GM19372 (cell line): Measurements from ENCODE around the gene MGAT4B.

Experiments used
- ATAC-seq: cut with Tn5 transposase; IDR thresholded peaks from one replicate; pipeline ENCODE4 v1.9.1; 2021; ENCODE audit warnings: mild to moderate bottlenecking, low read depth, moderate library complexity; ENCODE audit not compliant: unreplicated experiment

Gene MGAT4B

DNA sequence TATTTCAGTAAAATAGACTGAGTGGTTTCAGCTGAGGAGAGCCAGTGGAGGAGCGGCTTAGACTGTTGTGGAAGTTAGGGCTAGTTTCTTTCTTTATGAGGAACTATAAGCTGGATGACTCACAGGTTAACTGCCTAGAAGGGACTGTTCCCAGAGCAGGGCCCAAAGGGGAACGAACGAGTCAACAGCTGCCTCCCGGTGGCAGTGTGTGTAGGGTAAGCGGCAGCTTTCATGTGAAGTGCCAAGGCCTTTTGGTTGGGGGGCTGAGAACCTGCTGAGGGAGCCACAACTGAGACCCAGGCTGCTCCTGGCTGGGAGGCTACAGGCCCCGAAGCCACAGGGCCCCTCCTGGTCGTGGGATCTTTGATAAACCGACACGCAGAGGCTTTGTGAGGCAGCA, 21.0 kb upstream of the MGAT4B start:
- ATAC-seq: no peak

DNA sequence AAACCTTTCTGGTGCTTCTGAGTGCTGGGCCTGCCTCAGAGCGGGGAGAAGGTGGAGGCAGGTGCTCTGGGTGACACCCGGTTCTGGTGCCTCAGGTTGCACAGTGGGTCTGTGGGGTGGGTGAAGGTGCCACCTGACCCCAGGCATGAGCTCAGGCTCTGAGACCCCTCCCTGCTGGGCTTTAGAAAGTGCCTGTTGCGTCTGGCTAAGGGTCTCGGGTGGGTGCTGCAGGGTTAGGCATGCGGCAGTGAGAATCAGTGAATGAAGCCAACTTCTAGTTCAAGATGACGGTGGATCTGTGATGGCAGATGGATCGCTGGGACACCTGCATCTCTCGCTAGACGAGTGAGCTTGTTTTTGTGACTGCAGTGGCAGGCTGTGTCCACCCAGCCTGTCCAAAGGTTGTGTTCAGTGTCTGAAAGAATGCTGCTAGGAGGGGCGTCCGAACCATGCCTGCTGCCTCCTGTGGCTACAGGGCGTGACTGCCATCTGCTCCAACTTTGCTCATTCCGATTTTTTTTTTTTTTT, 19.1 kb upstream of the MGAT4B start:
- no peak for ATAC-seq

GRCh38 chr5:179824745-179825112, 18.1 kb upstream of the MGAT4B start:
- ATAC-seq: no peak

DNA sequence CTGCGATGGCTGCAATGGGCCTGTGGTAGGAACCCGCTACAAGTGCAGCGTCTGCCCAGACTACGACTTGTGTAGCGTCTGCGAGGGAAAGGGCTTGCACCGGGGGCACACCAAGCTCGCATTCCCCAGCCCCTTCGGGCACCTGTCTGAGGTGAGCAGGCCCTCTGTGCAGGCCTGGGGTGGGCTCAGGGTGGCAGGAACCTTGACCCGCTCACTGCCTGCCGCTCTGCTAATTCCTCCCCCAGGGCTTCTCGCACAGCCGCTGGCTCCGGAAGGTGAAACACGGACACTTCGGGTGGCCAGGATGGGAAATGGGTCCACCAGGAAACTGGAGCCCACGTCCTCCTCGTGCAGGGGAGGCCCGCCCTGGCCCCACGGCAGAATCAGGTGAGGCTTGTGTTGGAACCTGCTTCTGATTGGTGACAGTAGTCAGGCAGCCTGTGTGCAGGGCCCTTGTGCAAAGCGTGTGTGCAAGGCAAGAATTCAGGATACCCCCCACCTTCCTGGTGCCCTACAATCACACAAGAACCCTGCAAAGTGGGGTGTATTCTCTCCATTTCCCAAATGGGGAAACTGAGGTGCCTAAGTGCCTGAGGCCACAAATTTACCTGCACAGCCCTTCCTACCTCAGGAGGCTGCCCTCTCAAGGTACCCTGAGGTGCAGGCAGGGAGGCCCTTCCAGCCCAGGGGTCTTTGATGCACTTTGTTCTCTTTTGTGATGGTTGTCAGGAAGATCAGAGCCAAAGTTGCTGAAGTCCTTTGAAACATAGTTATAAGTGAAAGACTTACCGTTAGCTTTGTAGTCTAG, 17.5 kb upstream of the MGAT4B start:
- no peak for ATAC-seq

- no peak for ATAC-seq
Observed at GRCh38 chr5:179822444-179822990, 15.9 kb upstream of the MGAT4B start.

DNA sequence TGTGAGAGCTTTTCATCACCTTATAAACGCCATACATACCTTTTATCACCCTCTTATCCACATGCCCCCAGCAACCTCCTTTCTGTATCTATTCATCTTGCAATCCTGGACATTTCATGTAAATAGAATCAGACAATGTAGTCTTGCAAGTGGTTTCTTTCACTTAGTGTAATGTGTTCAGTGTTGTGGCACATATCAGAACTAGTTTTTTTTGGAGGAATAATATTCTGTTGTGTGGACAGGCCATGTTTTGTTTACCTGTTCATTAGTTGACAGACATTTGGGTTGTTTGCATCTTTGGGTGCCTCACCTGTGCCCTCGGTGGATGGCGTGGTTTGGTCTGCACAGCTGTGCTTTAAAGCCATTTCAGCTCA, 15.4 kb upstream of the MGAT4B start:
- no peak for ATAC-seq

DNA sequence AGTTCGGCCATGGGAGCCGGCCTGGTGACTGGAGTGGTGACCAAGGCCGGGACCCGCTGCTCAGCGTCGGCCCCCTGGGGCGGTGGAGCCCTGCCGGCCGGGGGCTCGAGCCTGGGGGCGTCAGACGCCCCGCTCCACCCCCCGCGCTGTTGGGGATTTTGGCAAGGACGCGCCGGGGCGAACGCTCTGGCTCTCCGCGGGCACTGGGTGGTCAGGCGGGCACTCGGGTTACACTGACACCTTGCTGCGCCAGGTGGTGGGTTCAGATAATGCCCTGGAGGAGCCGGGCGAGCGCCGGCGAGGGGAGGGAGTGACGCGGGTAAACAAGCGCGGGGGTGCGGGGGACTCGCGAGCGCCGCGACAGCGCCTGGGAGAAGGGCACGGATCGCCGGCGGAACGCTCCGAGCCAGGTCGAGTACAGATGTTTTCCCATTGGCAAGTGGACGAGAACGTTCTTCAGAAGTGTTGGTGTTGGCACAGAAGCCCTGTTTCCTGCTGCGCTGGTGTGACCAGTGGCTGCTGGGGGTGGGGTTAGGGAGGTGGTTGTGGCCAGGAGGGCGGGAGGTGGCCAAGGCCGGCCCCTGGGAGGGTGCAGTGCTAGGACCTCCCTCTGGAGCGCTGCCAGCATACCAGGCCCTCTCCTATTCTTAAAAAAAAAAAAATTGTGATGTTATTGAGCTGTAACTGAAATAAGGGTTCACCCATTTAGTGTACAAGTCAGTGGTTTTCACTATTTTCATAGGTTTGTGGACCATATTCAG, 14.8 kb upstream of the MGAT4B start:
- peak; percentile 40 for ATAC-seq

- ATAC-seq: peak; percentile 39
Observed at GRCh38 chr5:179820483-179821297, 14.0 kb upstream of the MGAT4B start, which contains the start of gene SQSTM1. Gene SQSTM1 (plus strand): TSS chr5:179820905. CDS start chr5:179820937, 32 bp downstream.

- ATAC-seq: no peak
Observed at GRCh38 chr5:179820127-179820482, 13.4 kb upstream of the MGAT4B start.

DNA sequence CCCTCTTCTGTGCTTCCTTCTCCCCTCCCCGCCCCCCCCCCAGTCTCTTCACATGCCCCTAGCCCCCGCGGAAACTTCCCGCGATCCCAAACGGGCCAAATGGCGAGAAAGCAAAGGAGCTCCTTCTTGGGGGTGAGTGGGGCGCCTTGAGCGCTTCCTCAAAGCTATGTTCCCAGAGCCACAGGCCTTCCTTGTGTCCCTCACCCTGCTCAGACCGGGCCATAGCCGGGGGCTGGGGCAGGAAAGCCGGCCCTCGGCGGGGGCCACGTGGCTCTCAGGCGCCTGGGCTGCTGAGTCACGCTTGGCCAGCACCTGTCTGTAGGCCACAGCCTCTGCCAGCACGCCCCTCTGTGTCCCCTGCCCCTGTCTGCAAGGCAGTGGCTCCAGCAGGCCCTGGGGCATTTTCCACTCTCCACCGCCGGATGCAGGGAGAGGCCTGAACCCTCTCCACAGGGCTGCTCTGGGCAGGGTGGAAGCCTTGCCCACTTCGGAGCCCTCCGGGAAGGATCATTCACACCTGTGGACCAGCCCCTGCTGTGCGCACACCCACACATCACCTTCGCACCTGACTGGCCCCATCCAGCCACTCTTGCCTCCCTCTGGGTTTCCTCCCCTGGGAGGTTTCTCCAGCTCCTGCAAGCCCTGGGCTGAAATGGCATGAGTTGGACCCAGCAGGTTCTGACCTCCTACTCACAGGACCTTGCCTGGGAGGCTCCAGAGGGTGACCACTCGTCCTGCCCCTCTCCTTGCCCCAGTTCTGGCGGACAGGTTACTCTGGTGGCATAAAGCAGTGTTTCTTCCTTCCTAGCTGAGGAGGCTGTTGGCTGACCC, 12.8 kb upstream of the MGAT4B start:
- no peak for ATAC-seq

- ATAC-seq: peak; percentile 54
Observed at GRCh38 chr5:179818746-179819295, 12.2 kb upstream of the MGAT4B start.

GRCh38 chr5:179817890-179818745, 11.5 kb upstream of the MGAT4B start:
- ATAC-seq: no peak

GRCh38 chr5:179817470-179817840, 10.8 kb upstream of the MGAT4B start:
- ATAC-seq: no peak

GRCh38 chr5:179816796-179817469, 10.3 kb upstream of the MGAT4B start:
- ATAC-seq: no peak

GRCh38 chr5:179816401-179816795, 9.7 kb upstream of the MGAT4B start:
- ATAC-seq: no peak

GRCh38 chr5:179815491-179816249, 9.0 kb upstream of the MGAT4B start:
- no peak for ATAC-seq

GRCh38 chr5:179814090-179814489, 7.4 kb upstream of the MGAT4B start:
- no peak for ATAC-seq
